ENCODE measurements around the gene IL1RL2. TPM values are rescaled to one million over a fixed set of nuclear protein-coding genes. Genes with fewer than 3 reads are reported as not detected.

IL1RL2 gene
- total and polyA plus RNA-seq, 7 donors, result 0.27 to 0.74 (median 0.43) TPM

- no peak for ATAC-seq
- 86 to 94% (median 88%) methylated on average over 2 of the region's 2 CpGs for WGBS, 3 donors
Observed at GRCh38 chr2:102285368-102285767, 98.5 kb downstream of the IL1RL2 start.

GRCh38 chr2:102286041-102286440 is 99.2 kb downstream of the IL1RL2 start:
- DNase-seq (no peak), ATAC-seq (no peak)
- H3K9me3 ChIP-seq, result no peaks in the 10 kb centered on the region
- 72 to 90% (median 83%) methylated on average over 3 of the region's 3 CpGs for WGBS, 3 donors
- intact Hi-C loops (cut with DNase I), result no loop called here
- no peaks in the 10 kb centered on the region for H3K4me1 ChIP-seq
- no peaks in the 10 kb centered on the region for H3K36me3 ChIP-seq (ENCODE audit: insufficient read depth in 1 of 2, low read depth in 1 of 2)
- no peak overlapping the region for H3K4me3 ChIP-seq
- peaks cover 0 to 2% (median 0%) of the 10 kb centered on the region in 3 donors for H3K27me3 ChIP-seq (ENCODE audit: insufficient read depth in 3 of 3, low read length in 2 of 3)
- TF ChIP-seq, protein P1, sequence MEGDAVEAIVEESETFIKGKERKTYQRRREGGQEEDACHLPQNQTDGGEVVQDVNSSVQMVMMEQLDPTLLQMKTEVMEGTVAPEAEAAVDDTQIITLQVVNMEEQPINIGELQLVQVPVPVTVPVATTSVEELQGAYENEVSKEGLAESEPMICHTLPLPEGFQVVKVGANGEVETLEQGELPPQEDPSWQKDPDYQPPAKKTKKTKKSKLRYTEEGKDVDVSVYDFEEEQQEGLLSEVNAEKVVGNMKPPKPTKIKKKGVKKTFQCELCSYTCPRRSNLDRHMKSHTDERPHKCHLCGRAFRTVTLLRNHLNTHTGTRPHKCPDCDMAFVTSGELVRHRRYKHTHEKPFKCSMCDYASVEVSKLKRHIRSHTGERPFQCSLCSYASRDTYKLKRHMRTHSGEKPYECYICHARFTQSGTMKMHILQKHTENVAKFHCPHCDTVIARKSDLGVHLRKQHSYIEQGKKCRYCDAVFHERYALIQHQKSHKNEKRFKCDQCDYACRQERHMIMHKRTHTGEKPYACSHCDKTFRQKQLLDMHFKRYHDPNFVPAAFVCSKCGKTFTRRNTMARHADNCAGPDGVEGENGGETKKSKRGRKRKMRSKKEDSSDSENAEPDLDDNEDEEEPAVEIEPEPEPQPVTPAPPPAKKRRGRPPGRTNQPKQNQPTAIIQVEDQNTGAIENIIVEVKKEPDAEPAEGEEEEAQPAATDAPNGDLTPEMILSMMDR (IDR thresholded peaks at IDR 0.05), result no peak
- H3K27ac ChIP-seq, result no peak overlapping the region

More at GRCh38 chr2:102285368-102285767, 98.5 kb downstream of the IL1RL2 start:
- H3K9me3 ChIP-seq, result no peaks in the 10 kb centered on the region
- TF ChIP-seq, protein P1 (IDR thresholded peaks at IDR 0.05), result no peak
- no peaks in the 10 kb centered on the region for H3K4me1 ChIP-seq
- H3K4me3 ChIP-seq, result no peak overlapping the region
- no peak overlapping the region for H3K27ac ChIP-seq
- intact Hi-C loops (cut with DNase I), result no loop called here
- no peak for DNase-seq
- H3K36me3 ChIP-seq (ENCODE audit: insufficient read depth in 1 of 2, low read depth in 1 of 2), result no peaks in the 10 kb centered on the region
- peaks cover 0 to 2% (median 0%) of the 10 kb centered on the region in 3 donors for H3K27me3 ChIP-seq (ENCODE audit: insufficient read depth in 3 of 3, low read length in 2 of 3)

- WGBS, 3 donors, result 85 to 89% (median 86%) methylated on average over 5 of the region's 5 CpGs
Observed at GRCh38 chr2:102289129-102289528, 102.3 kb downstream of the IL1RL2 start.

More at GRCh38 chr2:102289129-102289528, 102.3 kb downstream of the IL1RL2 start:
- TF ChIP-seq, protein P1 (IDR thresholded peaks at IDR 0.05), result no peak
- intact Hi-C loops (cut with DNase I), result no loop called here
- DNase-seq, result no peak
- no peak overlapping the region for H3K4me3 ChIP-seq
- no peaks in the 10 kb centered on the region for H3K4me1 ChIP-seq
- no peaks in the 10 kb centered on the region for H3K9me3 ChIP-seq
- peaks cover 0 to 2% (median 0%) of the 10 kb centered on the region in 3 donors for H3K27me3 ChIP-seq (ENCODE audit: insufficient read depth in 3 of 3, low read length in 2 of 3)
- H3K27ac ChIP-seq, result no peak overlapping the region
- no peaks in the 10 kb centered on the region for H3K36me3 ChIP-seq (ENCODE audit: insufficient read depth in 1 of 2, low read depth in 1 of 2)
- ATAC-seq, result no peak

Other genes with a start within 250 kb of the IL1RL2 start
- 1 to 10 TPM in 2 of 4 donors, under 1 TPM in 2; 0.41 to 3.1 (median 1.6) TPM for gene IL1R2, start 195.1 kb upstream of the IL1RL2 start, total RNA-seq
- gene IL1R2, start 195.1 kb upstream of the IL1RL2 start, polyA plus RNA-seq, result 1 to 10 TPM in 2 of 3 donors, under 1 TPM in 1; 0.86 to 3.4 (median 1.3) TPM
- gene IL1R1, start 44.3 kb upstream of the IL1RL2 start, total RNA-seq, result 10 to 100 TPM; 15.9 to 39.8 (median 26.8) TPM
- 10 to 100 TPM; 10.4 to 14.3 (median 11.3) TPM for gene IL1R1, start 44.3 kb upstream of the IL1RL2 start, polyA plus RNA-seq
- 10 to 100 TPM in 1 of 4 donors, 1 to 10 TPM in 2, under 1 TPM in 1; 0.43 to 10.4 (median 3.2) TPM for gene IL1RL1, start 124.5 kb downstream of the IL1RL2 start, total RNA-seq
- gene IL1RL1, start 124.5 kb downstream of the IL1RL2 start, polyA plus RNA-seq, result 10 to 100 TPM in 1 of 3 donors, 1 to 10 TPM in 1, under 1 TPM in 1; 0.48 to 13.1 (median 2.9) TPM
- 1 to 10 TPM in 2 of 4 donors, under 1 TPM in 2; 0.80 to 2.1 (median 0.97) TPM for gene IL18R1, start 168.8 kb downstream of the IL1RL2 start, total RNA-seq
- gene IL18R1, start 168.8 kb downstream of the IL1RL2 start, polyA plus RNA-seq, result 1 to 10 TPM in 1 of 3 donors, under 1 TPM in 2; 0.26 to 1.2 (median 0.52) TPM
- under 1 TPM; 0.12 to 0.45 (median 0.38) TPM for gene IL18RAP, start 236.1 kb downstream of the IL1RL2 start, total RNA-seq
- under 1 TPM; 0.04 to 0.10 (median 0.10) TPM for gene IL18RAP, start 236.1 kb downstream of the IL1RL2 start, polyA plus RNA-seq